Parathyroid adenoma (tissue), 2 donors: ENCODE results near the gene ZNF300.

ENCODE experiments used
- H2AFZ ChIP-seq: fragments of 300-600 bp; sonication (generic); one replicate; pipeline ENCODE4 v1.7.0; 2017; ENCODE audit warnings: antibody characterized with exemption, mild to moderate bottlenecking
- H3K27ac ChIP-seq: fragments of 300-600 bp; sonication (generic); one replicate; pipeline ENCODE4 v1.7.0; 2017
- H3K27me3 ChIP-seq: fragments of 300-600 bp; sonication (generic); one replicate; pipeline ENCODE4 v1.7.0; 2017; ENCODE audit warnings: low read length; ENCODE audit not compliant: control insufficient read depth, insufficient read depth
- H3K36me3 ChIP-seq: fragments of 300-600 bp; sonication (generic); one replicate; pipeline ENCODE4 v1.7.0; 2017; ENCODE audit warnings: low read length; ENCODE audit not compliant: control insufficient read depth, insufficient read depth
- H3K4me1 ChIP-seq: fragments of 300-600 bp; sonication (generic); one replicate; pipeline ENCODE4 v1.7.0; 2017; ENCODE audit warnings: control low read depth
- H3K4me2 ChIP-seq: fragments of 300-600 bp; sonication (generic); one replicate; pipeline ENCODE4 v1.7.0; 2017; ENCODE audit warnings: low read length
- H3K4me3 ChIP-seq: fragments of 300-600 bp; sonication (generic); one replicate; pipeline ENCODE4 v1.7.0; 2017; ENCODE audit warnings: low read depth, low read length
- H3K79me2 ChIP-seq: fragments of 300-600 bp; sonication (generic); one replicate; pipeline ENCODE4 v1.7.0; 2017; ENCODE audit warnings: control low read depth
- H3K9ac ChIP-seq: fragments of 300-600 bp; sonication (generic); one replicate; pipeline ENCODE4 v1.7.0; 2017; ENCODE audit warnings: mild to moderate bottlenecking
- H3K9me3 ChIP-seq: fragments of 300-600 bp; sonication (generic); one replicate; pipeline ENCODE4 v1.7.0; 2017; ENCODE audit warnings: low read length; ENCODE audit not compliant: control insufficient read depth
- CTCF ChIP-seq: fragments of 300-600 bp; sonication (generic); IDR thresholded peaks from one replicate; pipeline ENCODE4 v1.7.0; 2017; ENCODE audit warnings: antibody characterized with exemption, mild to moderate bottlenecking
- donor health status: primary hyperparathyroidism.

Gene ZNF300

DNA sequence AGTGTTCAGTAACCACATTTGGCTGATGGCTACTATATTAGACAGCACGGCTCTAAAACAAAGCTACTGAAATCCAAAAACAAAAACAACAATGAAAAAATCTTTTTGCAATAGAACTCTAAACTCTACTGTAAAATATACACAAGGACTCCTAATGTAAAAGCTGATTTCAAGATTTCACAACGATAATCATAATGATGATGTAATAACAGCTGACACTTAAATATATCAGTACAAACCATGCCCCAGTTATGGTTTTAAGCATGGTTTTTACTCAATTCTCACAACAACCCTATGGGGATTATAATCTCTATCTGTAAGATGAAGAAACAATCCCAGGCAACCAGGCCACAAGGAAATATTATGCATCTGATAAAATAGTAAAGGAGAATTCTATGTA, 3.3 kb downstream of the ZNF300 start:
- TF ChIP-seq CTCF, result no peak
- peaks cover 5% of the 10 kb centered on the region for H3K36me3 ChIP-seq

DNA sequence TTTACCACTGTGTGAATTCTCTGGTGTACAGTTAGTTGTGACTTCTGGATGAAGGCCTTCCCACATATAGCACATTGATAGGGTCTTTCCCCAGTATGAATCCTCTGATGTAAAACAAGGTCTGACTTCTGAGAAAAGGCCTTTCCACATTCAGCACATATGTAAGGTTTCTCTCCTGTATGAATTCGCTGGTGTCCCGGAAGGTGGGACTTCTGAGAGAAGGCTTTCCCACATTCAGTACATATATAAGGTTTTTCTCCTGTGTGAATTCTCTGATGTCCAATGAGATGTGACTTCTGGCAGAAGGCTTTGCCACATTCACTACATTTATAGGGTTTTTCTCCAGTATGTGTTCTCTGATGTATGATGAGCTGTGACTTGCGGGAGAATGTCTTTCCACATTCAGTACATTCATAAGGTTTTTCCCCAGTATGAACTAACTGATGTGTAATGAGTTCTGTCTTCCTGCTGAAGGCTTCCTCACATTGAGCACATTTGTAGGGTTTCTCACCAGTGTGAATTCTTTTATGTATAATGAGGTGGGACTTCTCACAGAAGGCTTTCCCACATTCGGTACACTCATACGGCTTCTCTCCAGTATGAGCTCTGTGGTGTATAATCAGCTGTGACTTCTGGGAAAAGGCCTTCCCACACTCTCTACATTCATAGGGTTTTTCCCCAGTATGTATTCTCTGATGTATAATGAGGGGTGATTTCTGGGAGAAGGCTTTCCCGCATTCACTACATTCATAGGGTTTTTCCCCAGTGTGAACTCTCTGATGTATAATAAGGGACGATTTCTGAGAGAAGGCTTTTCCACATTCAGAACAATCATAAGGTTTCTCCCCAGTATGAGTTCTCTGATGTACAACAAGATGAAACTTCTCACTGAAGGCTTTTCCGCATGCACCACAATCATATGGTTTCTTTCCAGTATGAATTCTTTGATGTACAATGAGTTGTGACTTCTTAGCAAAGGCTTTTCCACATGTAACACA, 9.1 kb downstream of the ZNF300 start:
- Histone ChIP-seq H3K9ac (no peak overlapping the region), H3K27me3 (no peaks in the 10 kb centered on the region), H3K36me3 (peaks cover 10% of the 10 kb centered on the region), H3K79me2 (no peaks in the 10 kb centered on the region), H3K4me3 (no peak overlapping the region), H3K4me1 (no peaks in the 10 kb centered on the region), H3K9me3 (peaks cover 24% of the 10 kb centered on the region), H3K4me2 (no peak overlapping the region), H2AFZ (no peak overlapping the region), H3K27ac (no peak overlapping the region)
- no peak for TF ChIP-seq CTCF

More for the DNA sequence above, 3.3 kb downstream of the ZNF300 start:
- Histone ChIP-seq H3K27ac (no peak overlapping the region), H3K9ac (no peak overlapping the region), H3K9me3 (peaks cover 21% of the 10 kb centered on the region), H3K4me3 (no peak overlapping the region), H3K4me2 (no peak overlapping the region), H3K4me1 (no peaks in the 10 kb centered on the region), H2AFZ (no peak overlapping the region), H3K79me2 (no peaks in the 10 kb centered on the region), H3K27me3 (no peaks in the 10 kb centered on the region)

- Histone ChIP-seq H3K27ac (no peak overlapping the region), H3K79me2 (no peaks in the 10 kb centered on the region), H2AFZ (no peak overlapping the region), H3K4me1 (no peaks in the 10 kb centered on the region), H3K36me3 (no peaks in the 10 kb centered on the region), H3K9ac (no peak overlapping the region), H3K4me2 (no peak overlapping the region), H3K4me3 (no peak overlapping the region), H3K27me3 (no peaks in the 10 kb centered on the region), H3K9me3 (no peaks in the 10 kb centered on the region)
- TF ChIP-seq CTCF, result no peak
These were observed 25.4 kb downstream of the ZNF300 start for GRCh38 chr5:150879358-150879757.

- TF ChIP-seq CTCF, result no peak
- Histone ChIP-seq H2AFZ (no peak overlapping the region), H3K79me2 (no peaks in the 10 kb centered on the region)
These were observed 42.7 kb downstream of the ZNF300 start for GRCh38 chr5:150862070-150862469.

More at GRCh38 chr5:150862070-150862469, 42.7 kb downstream of the ZNF300 start:
- Histone ChIP-seq H3K9ac (no peak overlapping the region), H3K36me3 (no peaks in the 10 kb centered on the region), H3K27me3 (no peaks in the 10 kb centered on the region), H3K27ac (no peak overlapping the region), H3K4me2 (no peak overlapping the region), H3K9me3 (no peaks in the 10 kb centered on the region), H3K4me3 (no peak overlapping the region), H3K4me1 (no peaks in the 10 kb centered on the region)
